ENCODE data around the gene SCARB1.

SCARB1 gene

DNA sequence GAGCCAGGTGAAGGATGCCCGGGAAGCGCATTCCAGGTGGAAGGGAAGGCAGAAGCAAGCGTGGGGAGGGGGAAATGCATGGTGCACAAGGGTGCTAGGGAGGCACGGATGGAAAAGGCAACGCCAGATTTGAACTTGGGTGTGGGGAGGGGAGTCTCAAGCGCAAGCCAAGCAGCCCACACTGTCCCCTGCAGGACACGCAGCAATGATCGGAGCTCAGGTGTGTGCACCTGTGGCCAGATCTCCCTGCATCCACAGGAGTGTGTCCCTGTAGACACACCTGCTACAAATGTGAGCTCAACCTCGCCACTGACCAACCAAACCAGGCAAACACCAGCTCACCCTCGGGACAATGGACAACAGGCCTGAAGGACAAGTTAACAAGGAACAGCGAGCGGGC lies 63.2 kb downstream of the SCARB1 start:
- Histone ChIP-seq H3K4me1 (ENCODE audit: control insufficient read depth, low read length) (peaks cover 35% of the 10 kb centered on the region), H3K4me2 (ENCODE audit: low read length) (no peak overlapping the region), H3K4me3 (ENCODE audit: low read length) (no peak overlapping the region), H3K9me2 (replicated peaks; ENCODE audit: control insufficient read depth, low read length) (no peaks in the 10 kb centered on the region), H3K79me2 (ENCODE audit: control insufficient read depth, low read length) (peaks cover 6% of the 10 kb centered on the region; the same call in 1 of the 2 replicates), H3K9me3 (ENCODE audit: control insufficient read depth, insufficient read depth, low read length) (no peaks in the 10 kb centered on the region), H3K27ac (ENCODE audit: low read depth, low read length) (no peak overlapping the region), H4K20me1 (ENCODE audit: control insufficient read depth, insufficient read depth, low read depth, low read length) (no peaks in the 10 kb centered on the region), H3F3A (ENCODE audit: control insufficient read depth, insufficient read depth) (peaks cover 3% of the 10 kb centered on the region; the same call in 1 of the 2 replicates), H3K36me3 (ENCODE audit: control insufficient read depth, low read length) (peaks cover 83% of the 10 kb centered on the region), H3K27me3 (ENCODE audit: control insufficient read depth, low read length) (no peaks in the 10 kb centered on the region)
- TF ChIP-seq EZH2phosphoT487 (IDR thresholded peaks at IDR 0.05; ENCODE audit: borderline replicate concordance, low read length): no peak
- TF ChIP-seq, protein P1, sequence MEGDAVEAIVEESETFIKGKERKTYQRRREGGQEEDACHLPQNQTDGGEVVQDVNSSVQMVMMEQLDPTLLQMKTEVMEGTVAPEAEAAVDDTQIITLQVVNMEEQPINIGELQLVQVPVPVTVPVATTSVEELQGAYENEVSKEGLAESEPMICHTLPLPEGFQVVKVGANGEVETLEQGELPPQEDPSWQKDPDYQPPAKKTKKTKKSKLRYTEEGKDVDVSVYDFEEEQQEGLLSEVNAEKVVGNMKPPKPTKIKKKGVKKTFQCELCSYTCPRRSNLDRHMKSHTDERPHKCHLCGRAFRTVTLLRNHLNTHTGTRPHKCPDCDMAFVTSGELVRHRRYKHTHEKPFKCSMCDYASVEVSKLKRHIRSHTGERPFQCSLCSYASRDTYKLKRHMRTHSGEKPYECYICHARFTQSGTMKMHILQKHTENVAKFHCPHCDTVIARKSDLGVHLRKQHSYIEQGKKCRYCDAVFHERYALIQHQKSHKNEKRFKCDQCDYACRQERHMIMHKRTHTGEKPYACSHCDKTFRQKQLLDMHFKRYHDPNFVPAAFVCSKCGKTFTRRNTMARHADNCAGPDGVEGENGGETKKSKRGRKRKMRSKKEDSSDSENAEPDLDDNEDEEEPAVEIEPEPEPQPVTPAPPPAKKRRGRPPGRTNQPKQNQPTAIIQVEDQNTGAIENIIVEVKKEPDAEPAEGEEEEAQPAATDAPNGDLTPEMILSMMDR (IDR thresholded peaks at IDR 0.05; ENCODE audit: low read depth, low read length, poor library complexity, severe bottlenecking): no peak

- TF ChIP-seq, protein P1 (IDR thresholded peaks at IDR 0.05; ENCODE audit: low read depth, low read length, poor library complexity, severe bottlenecking): no peak
- no peak for TF ChIP-seq EZH2phosphoT487 (IDR thresholded peaks at IDR 0.05; ENCODE audit: borderline replicate concordance, low read length)
- Histone ChIP-seq H3K4me1 (ENCODE audit: control insufficient read depth, low read length) (peaks cover 51% of the 10 kb centered on the region), H3K9me3 (ENCODE audit: control insufficient read depth, insufficient read depth, low read length) (no peaks in the 10 kb centered on the region), H3F3A (ENCODE audit: control insufficient read depth, insufficient read depth) (peaks cover 3% of the 10 kb centered on the region; the same call in 1 of the 2 replicates), H3K4me3 (ENCODE audit: low read length) (peak overlapping the region; percentile 35), H3K4me2 (ENCODE audit: low read length) (peak overlapping the region; percentile 57), H3K36me3 (ENCODE audit: control insufficient read depth, low read length) (peaks cover 80% of the 10 kb centered on the region), H3K27ac (ENCODE audit: low read depth, low read length) (peak overlapping the region; percentile 69), H3K9me2 (replicated peaks; ENCODE audit: control insufficient read depth, low read length) (no peaks in the 10 kb centered on the region), H3K79me2 (ENCODE audit: control insufficient read depth, low read length) (0 out of 2 replicates have a peak, but pooled peaks cover 7% of the 10 kb centered on the region), H4K20me1 (ENCODE audit: control insufficient read depth, insufficient read depth, low read depth, low read length) (no peaks in the 10 kb centered on the region), H3K27me3 (ENCODE audit: control insufficient read depth, low read length) (no peaks in the 10 kb centered on the region)
Measured at GRCh38 chr12:124797321-124797720, 66.3 kb downstream of the SCARB1 start.

GRCh38 chr12:124796303-124796960 lies 67.2 kb downstream of the SCARB1 start:
- H3K79me2 ChIP-seq (ENCODE audit: control insufficient read depth, low read length): 0 out of 2 replicates have a peak, but pooled peaks cover 7% of the 10 kb centered on the region
- H3K9me3 ChIP-seq (ENCODE audit: control insufficient read depth, insufficient read depth, low read length): no peaks in the 10 kb centered on the region
- peak overlapping the region; percentile 69 for H3K27ac ChIP-seq (ENCODE audit: low read depth, low read length)
- TF ChIP-seq EZH2phosphoT487 (IDR thresholded peaks at IDR 0.05; ENCODE audit: borderline replicate concordance, low read length): no peak
- TF ChIP-seq, protein P1 (IDR thresholded peaks at IDR 0.05; ENCODE audit: low read depth, low read length, poor library complexity, severe bottlenecking): no peak
- peak overlapping the region; percentile 35 for H3K4me3 ChIP-seq (ENCODE audit: low read length)
- H3K9me2 ChIP-seq (replicated peaks; ENCODE audit: control insufficient read depth, low read length): no peaks in the 10 kb centered on the region
- peaks cover 3% of the 10 kb centered on the region; the same call in 1 of the 2 replicates for H3F3A ChIP-seq (ENCODE audit: control insufficient read depth, insufficient read depth)
- H4K20me1 ChIP-seq (ENCODE audit: control insufficient read depth, insufficient read depth, low read depth, low read length): no peaks in the 10 kb centered on the region
- peak overlapping the region; percentile 57 for H3K4me2 ChIP-seq (ENCODE audit: low read length)
- peaks cover 84% of the 10 kb centered on the region for H3K36me3 ChIP-seq (ENCODE audit: control insufficient read depth, low read length)
- H3K4me1 ChIP-seq (ENCODE audit: control insufficient read depth, low read length): peaks cover 51% of the 10 kb centered on the region
- H3K27me3 ChIP-seq (ENCODE audit: control insufficient read depth, low read length): no peaks in the 10 kb centered on the region
